WI38 (cell line): ENCODE results near the gene FSTL4.

Experiments
- H3K4me3 ChIP-seq: 2 replicates; pipeline ENCODE4 v1.5.1; 2011; ENCODE audit warnings: low read depth, mild to moderate bottlenecking, control low read depth, low read length
- CTCF ChIP-seq: IDR thresholded peaks from 2 replicates; pipeline ENCODE4 v1.5.1; 2012; ENCODE audit warnings: low read depth, mild to moderate bottlenecking, control low read depth, low read length

Gene FSTL4

GRCh38 chr5:133471699-133472098 is 140.6 kb downstream of the FSTL4 start:
- TF ChIP-seq CTCF: no peak
- H3K4me3 ChIP-seq: no peak overlapping the region

- H3K4me3 ChIP-seq: no peak overlapping the region
- TF ChIP-seq CTCF: no peak
Measured at GRCh38 chr5:133470841-133471240, 141.5 kb downstream of the FSTL4 start.

GRCh38 chr5:133469846-133470245 is 142.5 kb downstream of the FSTL4 start:
- TF ChIP-seq CTCF: no peak
- H3K4me3 ChIP-seq: no peak overlapping the region

GRCh38 chr5:133469252-133469651 is 143.1 kb downstream of the FSTL4 start:
- H3K4me3 ChIP-seq: no peak overlapping the region
- TF ChIP-seq CTCF: no peak

- no peak overlapping the region for H3K4me3 ChIP-seq
- TF ChIP-seq CTCF: no peak
Measured at GRCh38 chr5:133468596-133468995, 143.7 kb downstream of the FSTL4 start.

- no peak for TF ChIP-seq CTCF
- H3K4me3 ChIP-seq: no peak overlapping the region
Measured at GRCh38 chr5:133467826-133468463, 144.4 kb downstream of the FSTL4 start.

- no peak for TF ChIP-seq CTCF
- no peak overlapping the region for H3K4me3 ChIP-seq
Measured at GRCh38 chr5:133467335-133467779, 145.0 kb downstream of the FSTL4 start.
